HG02798 (cell line): Measurements from ENCODE around the gene ERP27.

Experiments used
- ATAC-seq: cut with Tn5 transposase; IDR thresholded peaks from one replicate; pipeline ENCODE4 v1.9.1; 2021; ENCODE audit warnings: mild to moderate bottlenecking; ENCODE audit not compliant: unreplicated experiment, poor library complexity

ERP27 gene

GRCh38 chr12:14879222-14879933 lies 59.0 kb downstream of the ERP27 start:
- ATAC-seq: no peak

- ATAC-seq: no peak
Observed at GRCh38 chr12:14878488-14878887, 59.8 kb downstream of the ERP27 start.

GRCh38 chr12:14876833-14877232 lies 61.5 kb downstream of the ERP27 start:
- ATAC-seq: no peak

GRCh38 chr12:14874882-14875281 lies 63.5 kb downstream of the ERP27 start:
- no peak for ATAC-seq

GRCh38 chr12:14873440-14874185 lies 64.7 kb downstream of the ERP27 start:
- ATAC-seq: no peak

GRCh38 chr12:14871886-14872285 lies 66.5 kb downstream of the ERP27 start:
- ATAC-seq: no peak

- ATAC-seq: no peak
Observed at GRCh38 chr12:14871247-14871646, 67.1 kb downstream of the ERP27 start.

GRCh38 chr12:14868916-14869506 lies 69.3 kb downstream of the ERP27 start:
- ATAC-seq: no peak
